Hepatocyte (in vitro differentiated cells): Measurements from ENCODE around the gene FNDC3B.

ENCODE experiments used
- EZH2 ChIP-seq: fragments of 200-600 bp; sonication (generic); IDR thresholded peaks from 2 replicates; pipeline ENCODE4 v1.6.1; 2016; ENCODE audit warnings: antibody characterized with exemption, mild to moderate bottlenecking, borderline replicate concordance
- EZH2phosphoT487 ChIP-seq: fragments of 200-600 bp; sonication (generic); IDR thresholded peaks from one replicate; pipeline ENCODE4 v1.6.1; 2018; ENCODE audit warnings: antibody characterized with exemption, mild to moderate bottlenecking, low read depth, moderate library complexity; ENCODE audit not compliant: unreplicated experiment, severe bottlenecking
- TF ChIP-seq, protein P1 (sequence below): fragments of 200-600 bp; sonication (generic); IDR thresholded peaks from 2 replicates; pipeline ENCODE4 v1.5.1; 2016; ENCODE audit warnings: antibody characterized with exemption, mild to moderate bottlenecking; ENCODE audit not compliant: poor library complexity

DNA sequence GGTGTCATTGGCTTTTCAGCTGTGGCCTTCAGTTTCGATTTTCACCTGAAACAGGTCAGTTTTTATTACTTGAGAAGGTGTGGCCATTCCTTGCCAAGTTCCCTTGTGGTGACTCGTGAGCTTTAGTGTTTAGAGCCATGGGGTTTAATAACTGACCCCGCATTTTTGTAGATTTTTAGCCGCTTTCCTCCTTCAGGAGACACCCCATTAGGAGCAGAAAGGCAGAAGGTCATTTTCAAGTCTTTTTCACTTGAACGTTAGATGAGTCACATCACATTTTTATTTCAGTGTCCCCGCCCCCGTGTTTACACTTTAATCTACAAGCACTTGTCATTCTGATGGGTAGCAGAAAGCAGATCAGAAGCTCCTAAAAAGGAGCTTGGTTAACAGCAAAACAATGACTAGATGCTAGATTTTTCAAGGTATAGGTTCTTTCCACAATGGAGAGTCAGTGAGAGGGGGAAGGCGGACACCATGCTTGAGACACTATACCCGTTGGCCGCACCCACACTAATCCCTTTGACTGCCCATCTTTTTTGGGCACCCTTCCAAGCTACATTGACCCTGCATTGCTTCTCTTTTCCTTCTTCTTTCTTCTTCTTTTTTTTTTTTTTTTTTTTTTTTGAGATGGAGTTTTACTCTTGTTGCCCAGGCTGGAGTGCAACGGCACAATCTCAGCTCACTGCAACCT lies 276.2 kb downstream of the FNDC3B start:
- TF ChIP-seq, protein P1, sequence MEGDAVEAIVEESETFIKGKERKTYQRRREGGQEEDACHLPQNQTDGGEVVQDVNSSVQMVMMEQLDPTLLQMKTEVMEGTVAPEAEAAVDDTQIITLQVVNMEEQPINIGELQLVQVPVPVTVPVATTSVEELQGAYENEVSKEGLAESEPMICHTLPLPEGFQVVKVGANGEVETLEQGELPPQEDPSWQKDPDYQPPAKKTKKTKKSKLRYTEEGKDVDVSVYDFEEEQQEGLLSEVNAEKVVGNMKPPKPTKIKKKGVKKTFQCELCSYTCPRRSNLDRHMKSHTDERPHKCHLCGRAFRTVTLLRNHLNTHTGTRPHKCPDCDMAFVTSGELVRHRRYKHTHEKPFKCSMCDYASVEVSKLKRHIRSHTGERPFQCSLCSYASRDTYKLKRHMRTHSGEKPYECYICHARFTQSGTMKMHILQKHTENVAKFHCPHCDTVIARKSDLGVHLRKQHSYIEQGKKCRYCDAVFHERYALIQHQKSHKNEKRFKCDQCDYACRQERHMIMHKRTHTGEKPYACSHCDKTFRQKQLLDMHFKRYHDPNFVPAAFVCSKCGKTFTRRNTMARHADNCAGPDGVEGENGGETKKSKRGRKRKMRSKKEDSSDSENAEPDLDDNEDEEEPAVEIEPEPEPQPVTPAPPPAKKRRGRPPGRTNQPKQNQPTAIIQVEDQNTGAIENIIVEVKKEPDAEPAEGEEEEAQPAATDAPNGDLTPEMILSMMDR: no peak
- no peak for TF ChIP-seq EZH2
- no peak for TF ChIP-seq EZH2phosphoT487
